H1 (cell line): Measurements from ENCODE around the gene PQBP1. TPM values are rescaled to one million over a fixed set of nuclear protein-coding genes. Genes with fewer than 3 reads are reported as not detected.

Source experiments
- CTCF ChIA-PET: fragments of 300-600 bp; sonication (Branson Sonifier 250); formaldehyde crosslinking; loops from one replicate; lab custom pipeline; 2021; ENCODE audit not compliant: partially characterized antibody; lab: Charles Lee
- POLR2A ChIA-PET: fragments of 300-600 bp; sonication (Branson Sonifier 250); formaldehyde crosslinking; loops from one replicate; lab custom pipeline; 2021; ENCODE audit warnings: inconsistent platforms; ENCODE audit not compliant: partially characterized antibody; lab: Charles Lee
- DNase-seq, 2 experiments: peaks; one replicate each; pipeline versions ENCODE4 v3.0.0 to v3.0.0-alpha.2; 2010 to 2022; ENCODE audit warnings: low spot score in 2 of 2, low read depth in 1 of 2, mixed read lengths in 1 of 2
- FAIRE-seq: peaks from 2 replicates; lab custom pipeline; 2011; peaks lifted over from hg19 to GRCh38; lab: Jason Lieb, UNC
- H2AFZ ChIP-seq: 2 replicates; pipeline ENCODE4 v1.8.1; 2012; ENCODE audit warnings: low read length, inconsistent platforms
- H2AK5ac ChIP-seq: 2 replicates; pipeline ENCODE4 v1.6.1; 2013; ENCODE audit warnings: low read depth, low read length
- H2BK120ac ChIP-seq: replicated peaks from 2 replicates; pipeline ENCODE3; 2013; ENCODE audit warnings: low read depth, low read length, inconsistent platforms
- H2BK12ac ChIP-seq: 2 replicates; pipeline ENCODE4 v1.6.1; 2013; ENCODE audit warnings: low read depth, low read length
- H2BK15ac ChIP-seq: 2 replicates; pipeline ENCODE4 v1.6.1; 2013; ENCODE audit warnings: low read length
- H2BK20ac ChIP-seq: 2 replicates; pipeline ENCODE4 v1.6.1; 2013; ENCODE audit warnings: low read length
- H2BK5ac ChIP-seq: 2 replicates; pipeline ENCODE4 v1.6.1; 2013; ENCODE audit warnings: low read depth, low read length
- H3K14ac ChIP-seq: 2 replicates; pipeline ENCODE4 v1.6.1; 2013; ENCODE audit warnings: inconsistent platforms; ENCODE audit not compliant: insufficient read length
- H3K18ac ChIP-seq: 2 replicates; pipeline ENCODE4 v1.6.1; 2013; ENCODE audit warnings: low read length; ENCODE audit errors: extremely low read depth
- H3K23ac ChIP-seq: 2 replicates; pipeline ENCODE4 v1.6.1; 2013; ENCODE audit warnings: inconsistent platforms; ENCODE audit not compliant: insufficient read length
- H3K23me2 ChIP-seq: 2 replicates; pipeline ENCODE4 v1.6.1; 2013; ENCODE audit warnings: low read depth, low read length
- H3K27ac ChIP-seq: 2 replicates; pipeline ENCODE4 v1.6.1; 2011; ENCODE audit warnings: low read depth, low read length, inconsistent platforms
- H3K27me3 ChIP-seq, 4 experiments: replicated peaks in 1 of 4; 1 replicate in 1 of 4; 2 replicates in 3 of 4; pipeline versions ENCODE4 v1.6.1 to v1.8.1; 2011 to 2013; ENCODE audit warnings: low read length in 3 of 4, mild to moderate bottlenecking in 3 of 4, inconsistent platforms in 2 of 4, mixed read lengths in 2 of 4, moderate library complexity in 1 of 4; ENCODE audit not compliant: control insufficient read depth in 3 of 4, insufficient read depth in 3 of 4; ENCODE audit errors: extremely low read depth in 1 of 4
- H3K36me3 ChIP-seq, 4 experiments: 2 replicates each; pipeline versions ENCODE4 v1.6.1 to v1.8.1; 2011 to 2013; ENCODE audit warnings: mild to moderate bottlenecking in 4 of 4, low read length in 3 of 4, moderate library complexity in 2 of 4, control low read depth in 1 of 4, inconsistent platforms in 1 of 4; ENCODE audit not compliant: insufficient read depth in 4 of 4, control insufficient read depth in 2 of 4
- H3K4ac ChIP-seq: replicated peaks from 2 replicates; pipeline ENCODE3; 2013; ENCODE audit warnings: low read length, low read depth, mixed read lengths, inconsistent platforms; ENCODE audit not compliant: insufficient read length
- H3K4me1 ChIP-seq, 4 experiments: replicated peaks in 1 of 4; 1 replicate in 1 of 4; 2 replicates in 3 of 4; pipeline versions ENCODE4 v1.6.1 to v1.8.1; 2011 to 2013; ENCODE audit warnings: low read length in 3 of 4, inconsistent platforms in 2 of 4, mixed read lengths in 1 of 4; ENCODE audit not compliant: insufficient read depth in 4 of 4, control insufficient read depth in 3 of 4
- H3K4me2 ChIP-seq, 2 experiments: 2 replicates each; pipeline versions ENCODE4 v1.6.1 to v1.8.1; 2011 to 2013; ENCODE audit warnings: low read depth in 2 of 2, low read length in 2 of 2, control low read depth in 1 of 2, inconsistent platforms in 1 of 2, mild to moderate bottlenecking in 1 of 2; ENCODE audit not compliant: insufficient read depth in 1 of 2
- H3K4me3 ChIP-seq, 4 experiments: fragments of 200-600, 300-600 bp in 1 of 4; sonication (generic), shearing (Covaris generic), sonication (Bioruptor Twin) in 1 of 4; 2 replicates each; pipeline versions ENCODE4 v1.5.1 to v1.8.1; 2011 to 2016; ENCODE audit warnings: low read length in 4 of 4, low read depth in 3 of 4, control low read depth in 2 of 4, inconsistent platforms in 2 of 4, mild to moderate bottlenecking in 2 of 4, mixed read lengths in 1 of 4, moderate library complexity in 1 of 4; ENCODE audit not compliant: insufficient read depth in 2 of 4; ENCODE audit errors: extremely low read depth in 1 of 4
- H3K56ac ChIP-seq: replicated peaks from 2 replicates; pipeline ENCODE3; 2013; ENCODE audit warnings: low read depth, mild to moderate bottlenecking, mixed read lengths, low read length, inconsistent platforms; ENCODE audit not compliant: insufficient read length
- H3K79me1 ChIP-seq: 2 replicates; pipeline ENCODE4 v1.6.1; 2013; ENCODE audit warnings: low read depth, low read length, control low read depth
- H3K79me2 ChIP-seq, 2 experiments: 2 replicates each; pipeline versions ENCODE4 v1.6.1 to v1.8.1; 2012 to 2013; ENCODE audit warnings: low read length in 2 of 2, mild to moderate bottlenecking in 2 of 2, inconsistent platforms in 1 of 2; ENCODE audit not compliant: insufficient read depth in 2 of 2, control insufficient read depth in 1 of 2
- H3K9ac ChIP-seq, 4 experiments: replicated peaks in 1 of 4; 1 replicate in 1 of 4; 2 replicates in 3 of 4; pipeline versions ENCODE4 v1.6.1 to v1.8.1; 2011 to 2013; ENCODE audit warnings: low read depth in 3 of 4, low read length in 3 of 4, control low read depth in 2 of 4, mild to moderate bottlenecking in 2 of 4, moderate library complexity in 2 of 4, inconsistent platforms in 1 of 4; ENCODE audit errors: extremely low read depth in 1 of 4
- H3K9me3 ChIP-seq, 2 experiments: 2 replicates each; pipeline versions ENCODE4 v1.6.1 to v1.8.1; 2012 to 2013; ENCODE audit warnings: mild to moderate bottlenecking in 2 of 2, moderate library complexity in 2 of 2, control low read depth in 1 of 2, inconsistent platforms in 1 of 2, low read depth in 1 of 2, low read length in 1 of 2, mixed read lengths in 1 of 2; ENCODE audit not compliant: insufficient read depth in 2 of 2
- H4K20me1 ChIP-seq, 2 experiments: replicated peaks in 1 of 2; 2 replicates each; pipeline versions ENCODE3 to v1.8.1; 2011 to 2013; ENCODE audit warnings: inconsistent platforms in 2 of 2, low read length in 2 of 2, mild to moderate bottlenecking in 1 of 2; ENCODE audit not compliant: insufficient read depth in 2 of 2, control insufficient read depth in 1 of 2
- H4K5ac ChIP-seq: 2 replicates; pipeline ENCODE4 v1.6.1; 2013; ENCODE audit warnings: low read length, low read depth, mixed read lengths, inconsistent platforms; ENCODE audit not compliant: insufficient read length
- H4K8ac ChIP-seq: 2 replicates; pipeline ENCODE4 v1.8.0; 2013; ENCODE audit warnings: mild to moderate bottlenecking, moderate library complexity, low read length, inconsistent platforms; ENCODE audit not compliant: insufficient read depth; ENCODE audit errors: extremely low read depth
- H4K91ac ChIP-seq: replicated peaks from 2 replicates; pipeline ENCODE3; 2013; ENCODE audit warnings: low read length, mixed read lengths, inconsistent platforms; ENCODE audit not compliant: insufficient read length
- POLR2AphosphoS5 ChIP-seq: IDR thresholded peaks from 2 replicates; pipeline ENCODE4 v1.6.1; 2011; ENCODE audit warnings: low read depth, low read length
- RFX5 ChIP-seq: IDR thresholded peaks from 2 replicates; pipeline ENCODE4 v1.6.1; 2011; ENCODE audit warnings: low read depth, low read length, improper control_type of control experiment, borderline replicate concordance
- SIN3A ChIP-seq, 2 experiments: IDR thresholded peaks in 1 of 2; conservative IDR thresholded peaks in 1 of 2; 2 replicates each; pipeline ENCODE4 v1.6.1; 2011 to 2012; ENCODE audit warnings: low read length in 2 of 2, improper control_type of control experiment in 1 of 2, low read depth in 1 of 2, mild to moderate bottlenecking in 1 of 2
- SP1 ChIP-seq: IDR thresholded peaks from 2 replicates; pipeline ENCODE4 v1.6.1; 2011; ENCODE audit warnings: low read depth, low read length
- SP4 ChIP-seq: IDR thresholded peaks from 2 replicates; pipeline ENCODE4 v1.6.1; 2012; ENCODE audit warnings: low read length, inconsistent platforms
- SUZ12 ChIP-seq: fragments of 200-600 bp; sonication (generic); IDR thresholded peaks from 2 replicates; pipeline ENCODE4 v1.6.1; 2012; ENCODE audit warnings: mild to moderate bottlenecking, inconsistent platforms, low read length, moderate library complexity, mixed read lengths
- TAF1 ChIP-seq: IDR thresholded peaks from 2 replicates; pipeline ENCODE4 v1.6.1; 2011; ENCODE audit warnings: mild to moderate bottlenecking, low read depth, low read length
- TAF7 ChIP-seq: optimal IDR thresholded peaks from 2 replicates; pipeline ENCODE3; 2011; ENCODE audit warnings: low read depth, mild to moderate bottlenecking, inconsistent platforms, low read length, moderate library complexity, borderline replicate concordance
- TBP ChIP-seq: IDR thresholded peaks from 2 replicates; pipeline ENCODE4 v1.6.1; 2011; ENCODE audit warnings: low read depth, low read length, improper control_type of control experiment
- USF2 ChIP-seq: IDR thresholded peaks from 2 replicates; pipeline ENCODE4 v1.6.1; 2011; ENCODE audit warnings: low read length, improper control_type of control experiment
- WGBS, 2 experiments: shearing (Covaris generic) in 1 of 2; methylation state at CpG; one replicate each; pipeline versions ENCODE4 v1.1.6 to v1.1.7; 2013 to 2015; ENCODE audit warnings: low lambda C conversion rate in 2 of 2, mixed read lengths in 2 of 2, inconsistent platforms in 1 of 2, low coverage in 1 of 2, missing lambda C conversion rate in 1 of 2; ENCODE audit not compliant: insufficient replicate concordance in 2 of 2, insufficient coverage in 1 of 2, insufficient read length in 1 of 2; ENCODE audit errors: extremely low coverage in 1 of 2, missing lambda C conversion rate in 1 of 2; 5-methylcytosine and 5-hydroxymethylcytosine counted together
- polyA plus RNA-seq, 7 experiments: library from polyadenylated mRNA; depleted of rRNA in 3 of 7; stranded (reverse) in 5 of 7; unstranded in 2 of 7; fragments of >200 nt in 5 of 7; fragments of 200-250 nt in 2 of 7; gene quantifications; 1 replicate in 5 of 7; 2 replicates in 1 of 7; 4 replicates in 1 of 7; pipeline versions ENCODE4 v1.2.1 to v1.2.3, GENCODE V29; 2011 to 2013; ENCODE audit warnings: missing spikeins in 2 of 7, mixed read lengths in 2 of 7
- total RNA-seq: library from RNA; stranded (reverse); fragmentation: NEBNext Ultra II Directional; extraction: Animal tissue kit (Norgen Biotek cat#: 25700); gene quantifications from 2 replicates; pipeline ENCODE4 v1.2.1, GENCODE V29; 2021

PQBP1 gene
- total and polyA plus RNA-seq, 2 of the 8 experiments (the other 6 are each of a cell fraction or from before 2014, with no cell fraction given) = 91.7 to 95.9 TPM

- DNase-seq = peak; percentile 82 to 84
- peak; percentile 95 for FAIRE-seq
- Histone ChIP-seq H2AK5ac (peak within 1 kb of the TSS; percentile 93; the same call in 1 of the 2 replicates), H3K18ac (peak within 1 kb of the TSS; percentile 71), H4K5ac (peak within 1 kb of the TSS; percentile 68), H4K8ac (peak within 1 kb of the TSS; percentile 95; the same call in 1 of the 2 replicates), H2BK20ac (peak within 1 kb of the TSS; percentile 90; the same call in 1 of the 2 replicates), H3K36me3 (peaks cover 7 to 41% (median 25%) of the 10 kb centered on the region in 4 experiments; a peak in 7 of 8 replicates), H3K79me1 (no peaks in the 10 kb centered on the region), H2BK12ac (peak within 1 kb of the TSS; percentile 84; the same call in 1 of the 2 replicates), H2BK15ac (no peak within 1 kb of the TSS), H3K23me2 (peaks cover 11% of the 10 kb centered on the region), H3K9me3 (no peaks in the 10 kb centered on the region; a peak in 1 of 4 replicates), H2BK120ac (peak within 1 kb of the TSS; percentile 33), H3K4me3 (peak within 1 kb of the TSS; percentile 72 to 96 (median 88)), H4K20me1 (peaks cover 14 to 24% of the 10 kb centered on the region in 2 experiments), H3K79me2 (peaks cover 16 to 59% of the 10 kb centered on the region in 2 experiments), H3K9ac (peak within 1 kb of the TSS; percentile 78 to 96 (median 86)), H3K4me1 (peaks cover 8 to 15% (median 14%) of the 10 kb centered on the region in 4 experiments), H2BK5ac (peak within 1 kb of the TSS; percentile 96), H3K14ac (no peak within 1 kb of the TSS), H3K23ac (peak within 1 kb of the TSS; percentile 53), H3K4ac (peak within 1 kb of the TSS; percentile 75), H3K4me2 (peak within 1 kb of the TSS; percentile 83 to 94), H3K27ac (peak within 1 kb of the TSS; percentile 83), H3K27me3 (no peaks in the 10 kb centered on the region), H3K56ac (peak within 1 kb of the TSS; percentile 53), H2AFZ (no peak within 1 kb of the TSS), H4K91ac (peak within 1 kb of the TSS; percentile 83)
- POLR2A ChIA-PET = interaction anchor here (0.6 to 30.9 kb wide), 9 partner anchors 8 to 1000 kb away, joined by 3 to 572 read pairs (median 4); partner anchors contain the start of genes PQBP1 and TIMM17B
- CTCF ChIA-PET = interaction anchor here (2.2 kb wide), 1 partner anchor 28 kb away, joined by 6 read pairs; no protein-coding TSS in a partner anchor
- 4% methylated on average over 28 of the region's 55 CpGs; no CpG with 5 or more reads in 1 of the 2 experiments for WGBS, 2 experiments
- peak; percentile 32 to 74; a peak in 2 of 4 replicates for TF ChIP-seq SIN3A (conservative IDR thresholded peaks at IDR 0.05 in 1 of 2, IDR thresholded peaks at IDR 0.05 in 1 of 2; ENCODE audit: low read depth in 1 of 2, low read length in 2 of 2)
- TF ChIP-seq SP1 = peak; percentile 69; the same call in 1 of the 2 replicates
- TF ChIP-seq TAF1 = peak; percentile 98
- TF ChIP-seq POLR2AphosphoS5 = peak; percentile 84; the same call in 1 of the 2 replicates
- TF ChIP-seq TBP = peak; percentile 96
- no peak for TF ChIP-seq SUZ12
- TF ChIP-seq TAF7 = peak; percentile 96
- no peak for TF ChIP-seq RFX5
- TF ChIP-seq USF2 = peak; percentile 68
- 0 out of 2 replicates have a peak, but pooled peaks have one; percentile 20 for TF ChIP-seq SP4
Measured at GRCh38 chrX:48918643-48919340, 21.1 kb downstream of the PQBP1 start, which contains the start of gene PIM2. Gene PIM2 (minus strand): TSS chrX:48919024. CDS start chrX:48918834, 190 bp downstream.
